Heart right ventricle (tissue), 16 donors: Measurements from ENCODE around the gene PHC2. TPM values are rescaled to one million over a fixed set of nuclear protein-coding genes. Genes with fewer than 3 reads are reported as not detected.

Experiments used
- ATAC-seq, 8 donors: fragments of 200-7000 bp; cut with Tn5 transposase; one replicate each; pipeline ENCODE4 v1.9.1; 2020; ENCODE audit warnings: mild to moderate bottlenecking in 8 of 8, moderate library complexity in 8 of 8, moderate number of reproducible peaks in 1 of 8
- DNase-seq, 2 donors: peaks; one replicate each; pipeline ENCODE4 v3.0.0-alpha.2; 2020
- H3K27ac ChIP-seq, 10 donors: fragments of 200-600 bp; sonication (generic) in 2 of 10; one replicate each; pipeline versions ENCODE4 v1.5.0 to v1.8.0; 2020 to 2022; ENCODE audit warnings: mild to moderate bottlenecking in 3 of 10
- H3K27me3 ChIP-seq, 7 donors: fragments of 200-600 bp; one replicate each; pipeline ENCODE4 v1.8.0; 2021 to 2022; ENCODE audit warnings: mild to moderate bottlenecking in 2 of 7
- H3K36me3 ChIP-seq, 9 donors: fragments of 200-600 bp; sonication (generic) in 1 of 9; one replicate each; pipeline versions ENCODE4 v1.5.0 to v1.8.0; 2020 to 2022; ENCODE audit warnings: mild to moderate bottlenecking in 2 of 9
- H3K4me1 ChIP-seq, 9 donors: fragments of 200-600 bp; sonication (generic) in 1 of 9; one replicate each; pipeline versions ENCODE4 v1.5.0 to v1.8.0; 2020 to 2022; ENCODE audit warnings: mild to moderate bottlenecking in 4 of 9
- H3K4me3 ChIP-seq, 10 donors: fragments of 200-600 bp; sonication (generic) in 2 of 10; one replicate each; pipeline versions ENCODE4 v1.5.0 to v1.8.0; 2020 to 2022; ENCODE audit warnings: mild to moderate bottlenecking in 7 of 10, moderate library complexity in 2 of 10
- H3K9me3 ChIP-seq, 11 donors: fragments of 200-600 bp in 10 of 11; sonication (generic) in 2 of 11; one replicate each; pipeline versions ENCODE4 v1.5.0 to v1.8.0; 2013 to 2022; ENCODE audit warnings: mild to moderate bottlenecking in 2 of 11, control low read depth in 1 of 11, moderate library complexity in 1 of 11
- CTCF ChIP-seq, 9 donors: fragments of 200-600 bp; sonication (generic) in 2 of 9; IDR thresholded peaks; one replicate each; pipeline versions ENCODE4 v1.5.0 to v1.8.0; 2021 to 2022; ENCODE audit warnings: antibody characterized with exemption in 9 of 9, mild to moderate bottlenecking in 5 of 9, moderate library complexity in 1 of 9
- WGBS, 2 donors: extraction: QIAGEN DNeasy Blood & Tissue Kit; methylation state at CpG; one replicate each; pipeline ENCODE4 v1.1.7; 2013; ENCODE audit warnings: inconsistent platforms in 1 of 2; 5-methylcytosine and 5-hydroxymethylcytosine counted together
- intact Hi-C, 10 donors: fragments of 100-400 bp; cut with DNase I; formaldehyde crosslinking; loops; one replicate each; pipeline versions ENCODE4 v1.11.1 to v1.14.2; 2022
- polyA plus RNA-seq, 2 donors: library from polyadenylated mRNA; stranded (reverse); fragments of 200-250 nt; gene quantifications; one replicate each; pipeline ENCODE4 v1.2.3, GENCODE V29; 2013
- total RNA-seq, 10 donors: library from RNA; stranded (reverse); fragmentation: NEBNext Ultra II Directional in 3 of 10; extraction: Animal tissue kit (Norgen Biotek cat#: 25700) in 3 of 10; gene quantifications; one replicate each; pipeline versions ENCODE4 v1.2.1 to v1.2.4, GENCODE V29; 2021 to 2023
- donor health status: Arrhythmogenic right ventricular cardiomyopathy.
- donor health status: ischemic (EF 13 %, LVEDD 7.1; RV severe dilation, severe dysfunction).
- donor health status: healthy with polysubstance abuse.
- donor health status: DM: no; HTN: yes; CAD: no.
- donor health status: DM: no; HTN: no; CAD: no.
- donor health status: ischemic (EF 25% LVEDD 6.9; RV normal size, moderate dysfunction).
- donor health status: ischemic (EF 25% LVEDD 5.7; RV mildly dilated, moderate dysfunction).
- donor health status: healthy.
- donor health status: DM: yes; HTN: yes; CAD: no.
- donor health status: Ischemic cardiomyopathy.
- donor health status: ischemic (EF 35%, LVEDD 5.7; RV mildly dilated, moderate dysfunction).
- donor health status: nonischemic (EF 11% LVEDD 7.7; RV severe dilation, severe dysfunction).
- donor health status: DM: yes; HTN: yes; CAD: no.
- donor health status: PGD.
- donor health status: ischemic (EF 29% LVEDD 5.4; RV normal size, mild dysfunction).
- donor health status: nonischemic (EF 23%, LVEDD 6.1; RV moderate dilation, normal function).

The PHC2 gene
- total and polyA plus RNA-seq, 12 donors: 81.2 to 136 (median 99.3) TPM

- H3K4me3 ChIP-seq: no peak overlapping the region
- 95 to 96% methylated on average over 17 of the region's 17 CpGs for WGBS, 2 donors
- ATAC-seq (peak in 2 of 8 donors; percentile 17 to 43), DNase-seq (no peak)
- H3K27ac ChIP-seq: no peak overlapping the region
- H3K36me3 ChIP-seq: peaks cover 0 to 100% (median 54%) of the 10 kb centered on the region in 9 donors
- no peak for TF ChIP-seq CTCF (IDR thresholded peaks at IDR 0.05)
- intact Hi-C loops: no loop called here
- H3K4me1 ChIP-seq: peaks cover 0 to 13% (median 5%) of the 10 kb centered on the region in 9 donors
- H3K9me3 ChIP-seq: no peaks in the 10 kb centered on the region
- H3K27me3 ChIP-seq: no peaks in the 10 kb centered on the region
These were observed 149.2 kb downstream of the PHC2 start for GRCh38 chr1:33281554-33282303.

- H3K4me3 ChIP-seq: no peak overlapping the region
- WGBS, 2 donors: 95 to 96% methylated on average over 29 of the region's 29 CpGs
- peaks cover 0 to 100% (median 55%) of the 10 kb centered on the region in 9 donors for H3K36me3 ChIP-seq
- no peaks in the 10 kb centered on the region for H3K9me3 ChIP-seq
- no peak for DNase-seq
- no peaks in the 10 kb centered on the region for H3K4me1 ChIP-seq
- peak in 2 of 8 donors; percentile 28 for ATAC-seq
- no peaks in the 10 kb centered on the region for H3K27me3 ChIP-seq
- TF ChIP-seq CTCF (IDR thresholded peaks at IDR 0.05): no peak
- H3K27ac ChIP-seq: no peak overlapping the region
- intact Hi-C loops: no loop called here
These were observed 150.7 kb downstream of the PHC2 start for GRCh38 chr1:33280091-33280661.

- Histone ChIP-seq H3K27me3 (no peaks in the 10 kb centered on the region), H3K27ac (no peak overlapping the region), H3K4me3 (no peak overlapping the region), H3K4me1 (peaks cover 0 to 18% (median 7%) of the 10 kb centered on the region in 9 donors), H3K9me3 (no peaks in the 10 kb centered on the region), H3K36me3 (peaks cover 0 to 88% (median 48%) of the 10 kb centered on the region in 9 donors)
- ATAC-seq (no peak), DNase-seq (no peak)
- TF ChIP-seq CTCF (IDR thresholded peaks at IDR 0.05): no peak
- 90 to 91% methylated on average over 11 of the region's 11 CpGs for WGBS, 2 donors
- intact Hi-C loops: no loop called here
These were observed 153.3 kb downstream of the PHC2 start for GRCh38 chr1:33277488-33278084.

GRCh38 chr1:33276573-33277298 lies 154.2 kb downstream of the PHC2 start:
- intact Hi-C loops: no loop called here

More at GRCh38 chr1:33276573-33277298, 154.2 kb downstream of the PHC2 start:
- WGBS, 2 donors: 78 to 81% methylated on average over 30 of the region's 30 CpGs
- H3K27me3 ChIP-seq: no peaks in the 10 kb centered on the region
- H3K4me3 ChIP-seq: no peak overlapping the region
- no peak for DNase-seq
- no peaks in the 10 kb centered on the region for H3K9me3 ChIP-seq
- peaks cover 0 to 26% (median 12%) of the 10 kb centered on the region in 9 donors for H3K4me1 ChIP-seq
- H3K36me3 ChIP-seq: peaks cover 0 to 80% (median 43%) of the 10 kb centered on the region in 9 donors
- peak in 1 of 8 donors; percentile 27 for ATAC-seq
- no peak overlapping the region for H3K27ac ChIP-seq
- TF ChIP-seq CTCF (IDR thresholded peaks at IDR 0.05): no peak
